WTC11 (cell line): ENCODE measurements around the gene OR10H3. TPM values are rescaled to one million over a fixed set of nuclear protein-coding genes. Genes with fewer than 3 reads are reported as not detected.

Experiments
- ATAC-seq: fragments of 200-7000 bp; cut with Tn5 transposase; 2 replicates; pipeline ENCODE4 v1.10.0; 2021; ENCODE audit warnings: mild to moderate bottlenecking, moderate library complexity
- CTCF ChIA-PET: fragments of 300-600 bp; sonication (Branson Sonifier 250); formaldehyde crosslinking; loops from one replicate; lab custom pipeline; 2021; ENCODE audit warnings: antibody characterized with exemption; lab: Charles Lee
- POLR2A ChIA-PET: fragments of 350-600 bp; sonication (Branson Sonifier 250); formaldehyde crosslinking; loops from one replicate; lab custom pipeline; 2021; ENCODE audit warnings: antibody characterized with exemption; lab: Charles Lee
- DNase-seq: peaks from one replicate; pipeline ENCODE4 v3.0.0; 2021; ENCODE audit warnings: low spot score
- H3K27ac Mint-ChIP-seq: 2 replicates; pipeline ENCODE4 v1.8.0; 2021; ENCODE audit warnings: mixed read lengths
- H3K27me3 Mint-ChIP-seq: 2 replicates; pipeline ENCODE4 v1.8.0; 2021; ENCODE audit warnings: low read depth, mild to moderate bottlenecking, moderate library complexity, mixed read lengths
- H3K36me3 Mint-ChIP-seq: 2 replicates; pipeline ENCODE4 v1.8.0; 2021; ENCODE audit warnings: mixed read lengths
- H3K4me1 Mint-ChIP-seq: 2 replicates; pipeline ENCODE4 v1.8.0; 2022; ENCODE audit warnings: mixed read lengths
- H3K4me3 Mint-ChIP-seq: 2 replicates; pipeline ENCODE4 v1.8.0; 2021; ENCODE audit warnings: mild to moderate bottlenecking, moderate library complexity, mixed read lengths
- H3K9me3 Mint-ChIP-seq: 2 replicates; pipeline ENCODE4 v1.8.0; 2021; ENCODE audit warnings: mixed read lengths
- CDX4 ChIP-seq: fragments of 250-450 bp; sonication (Bioruptor Pico); IDR thresholded peaks from 2 replicates; pipeline ENCODE4 v1.9.0; 2021; ENCODE audit warnings: moderate library complexity, mild to moderate bottlenecking, inconsistent platforms, borderline replicate concordance
- CREB1 ChIP-seq: sonication (generic); formaldehyde crosslinking; IDR thresholded peaks from 2 replicates; pipeline ENCODE4 v1.8.0; 2023; ENCODE audit warnings: mild to moderate bottlenecking, missing genetic modification reagents
- CREM ChIP-seq: sonication (generic); formaldehyde crosslinking; IDR thresholded peaks from 2 replicates; pipeline ENCODE4 v1.8.1; 2022; ENCODE audit warnings: mild to moderate bottlenecking, missing genetic modification reagents, moderate library complexity
- E2F1 ChIP-seq: sonication (generic); formaldehyde crosslinking; IDR thresholded peaks from 2 replicates; pipeline ENCODE4 v1.8.0; 2022; ENCODE audit warnings: mild to moderate bottlenecking, missing genetic modification reagents
- E2F4 ChIP-seq: sonication (generic); formaldehyde crosslinking; IDR thresholded peaks from 2 replicates; pipeline ENCODE4 v1.8.1; 2022; ENCODE audit warnings: low read depth, mild to moderate bottlenecking, moderate library complexity, missing genetic modification reagents, borderline replicate concordance
- EMX1 ChIP-seq: fragments of 250-450 bp; sonication (Bioruptor Pico); IDR thresholded peaks from 2 replicates; pipeline ENCODE4 v1.8.0; 2021; ENCODE audit warnings: mild to moderate bottlenecking
- FOXJ3 ChIP-seq: sonication (generic); formaldehyde crosslinking; IDR thresholded peaks from 2 replicates; pipeline ENCODE4 v1.9.0; 2021; ENCODE audit warnings: missing genetic modification reagents, mild to moderate bottlenecking, borderline replicate concordance
- FOXK1 ChIP-seq: sonication (generic); formaldehyde crosslinking; IDR thresholded peaks from 2 replicates; pipeline ENCODE4 v1.8.0; 2022; ENCODE audit warnings: mild to moderate bottlenecking, moderate library complexity, missing genetic modification reagents
- IRF1 ChIP-seq: sonication (generic); formaldehyde crosslinking; IDR thresholded peaks from 2 replicates; pipeline ENCODE4 v1.8.0; 2023; ENCODE audit warnings: missing genetic modification reagents
- KAT7 ChIP-seq: sonication (generic); formaldehyde crosslinking; IDR thresholded peaks from 2 replicates; pipeline ENCODE4 v1.8.1; 2023; ENCODE audit warnings: missing genetic modification reagents, mild to moderate bottlenecking, borderline replicate concordance
- MYBL2 ChIP-seq: sonication (generic); formaldehyde crosslinking; IDR thresholded peaks from 2 replicates; pipeline ENCODE4 v1.8.1; 2023; ENCODE audit warnings: mild to moderate bottlenecking, moderate library complexity, missing genetic modification reagents
- NFE2L1 ChIP-seq: sonication (generic); formaldehyde crosslinking; IDR thresholded peaks from 2 replicates; pipeline ENCODE4 v1.8.1; 2023; ENCODE audit warnings: missing genetic modification reagents
- NR2C2 ChIP-seq: sonication (generic); formaldehyde crosslinking; IDR thresholded peaks from 2 replicates; pipeline ENCODE4 v1.8.0; 2022; ENCODE audit warnings: mild to moderate bottlenecking, missing genetic modification reagents
- NR3C1 ChIP-seq: sonication (generic); formaldehyde crosslinking; conservative IDR thresholded peaks from 2 replicates; pipeline ENCODE4 v1.8.1; 2023; ENCODE audit warnings: low read depth, mild to moderate bottlenecking, missing genetic modification reagents
- OVOL2 ChIP-seq: fragments of 250-450 bp; sonication (Bioruptor Pico); IDR thresholded peaks from 2 replicates; pipeline ENCODE4 v1.9.0; 2021; ENCODE audit warnings: mild to moderate bottlenecking, borderline replicate concordance
- RELA ChIP-seq: sonication (generic); formaldehyde crosslinking; IDR thresholded peaks from 2 replicates; pipeline ENCODE4 v1.8.1; 2022; ENCODE audit warnings: missing genetic modification reagents, mild to moderate bottlenecking, borderline replicate concordance
- SMAD3 ChIP-seq: sonication (generic); formaldehyde crosslinking; IDR thresholded peaks from 2 replicates; pipeline ENCODE4 v1.8.0; 2022; ENCODE audit warnings: missing genetic modification reagents, mild to moderate bottlenecking, borderline replicate concordance
- TEAD1 ChIP-seq: sonication (generic); formaldehyde crosslinking; IDR thresholded peaks from 2 replicates; pipeline ENCODE4 v1.8.0; 2022; ENCODE audit warnings: mild to moderate bottlenecking, missing genetic modification reagents
- TEAD4 ChIP-seq: sonication (generic); formaldehyde crosslinking; IDR thresholded peaks from 2 replicates; pipeline ENCODE4 v1.8.0; 2022; ENCODE audit warnings: mild to moderate bottlenecking, missing genetic modification reagents
- ZBTB43 ChIP-seq: sonication (generic); formaldehyde crosslinking; IDR thresholded peaks from 2 replicates; pipeline ENCODE4 v1.8.1; 2023; ENCODE audit warnings: mild to moderate bottlenecking, missing genetic modification reagents
- ZNF219 ChIP-seq: sonication (generic); formaldehyde crosslinking; IDR thresholded peaks from 2 replicates; pipeline ENCODE4 v1.8.0; 2023; ENCODE audit warnings: missing genetic modification reagents, mild to moderate bottlenecking, borderline replicate concordance
- ZNF396 ChIP-seq: fragments of 250-450 bp; sonication (Bioruptor Pico); IDR thresholded peaks from 2 replicates; pipeline ENCODE4 v1.8.0; 2021; ENCODE audit warnings: mild to moderate bottlenecking, moderate library complexity, borderline replicate concordance
- ZNF671 ChIP-seq: fragments of 250-450 bp; sonication (Bioruptor Pico); IDR thresholded peaks from 2 replicates; pipeline ENCODE4 v1.8.0; 2021; ENCODE audit warnings: mild to moderate bottlenecking
- ZSCAN18 ChIP-seq: fragments of 250-450 bp; sonication (Bioruptor Pico); IDR thresholded peaks from 2 replicates; pipeline ENCODE4 v2.1.2; 2022; ENCODE audit warnings: mild to moderate bottlenecking, moderate library complexity
- total RNA-seq: library from RNA; stranded (reverse); gene quantifications from 3 replicates; pipeline ENCODE4 v1.2.3, GENCODE V29; 2021

OR10H3 gene
- total RNA-seq, 1 experiment from 2014 or later = not detected

- Mint-ChIP-seq H3K36me3 (peaks cover 66% of the 10 kb centered on the region), H3K27me3 (peaks cover 12% of the 10 kb centered on the region; the same call in 1 of the 2 replicates), H3K4me3 (no peak overlapping the region), H3K4me1 (no peaks in the 10 kb centered on the region), H3K27ac (no peak overlapping the region), H3K9me3 (peaks cover 75% of the 10 kb centered on the region)
- DNase-seq (no peak), ATAC-seq (no peak)
- ChIA-PET POLR2A (no interaction called here), CTCF (no interaction called here)
- TF ChIP-seq SMAD3 (CRISPR knock-in tag) (no peak), FOXK1 (CRISPR knock-in tag) (no peak), RELA (CRISPR knock-in tag) (no peak), EMX1 (CRISPR knock-in tag) (no peak), CREB1 (no peak), TEAD1 (CRISPR knock-in tag) (no peak)
These were observed 37.5 kb downstream of the OR10H3 start for GRCh38 chr19:15775249-15775648.

- TF ChIP-seq ZNF671 (CRISPR knock-in tag) (no peak), CREB1 (no peak), ZNF219 (no peak), ZSCAN18 (CRISPR knock-in tag) (no peak), FOXJ3 (CRISPR knock-in tag) (no peak), NFE2L1 (no peak), ZNF396 (CRISPR knock-in tag) (no peak), E2F1 (no peak), KAT7 (CRISPR knock-in tag) (no peak)
These were observed 38.5 kb downstream of the OR10H3 start for GRCh38 chr19:15776264-15776663.

GRCh38 chr19:15776991-15777970, 39.5 kb downstream of the OR10H3 start:
- CTCF ChIA-PET = no interaction called here
- Mint-ChIP-seq H3K4me3 (no peak overlapping the region), H3K27me3 (peaks cover 18% of the 10 kb centered on the region; the same call in 1 of the 2 replicates), H3K27ac (no peak overlapping the region), H3K4me1 (no peaks in the 10 kb centered on the region), H3K36me3 (peaks cover 62% of the 10 kb centered on the region), H3K9me3 (peaks cover 69% of the 10 kb centered on the region)
- POLR2A ChIA-PET = no interaction called here
- DNase-seq (no peak), ATAC-seq (no peak)
- TF ChIP-seq TEAD4 (CRISPR knock-in tag) (no peak), MYBL2 (no peak), NR2C2 (CRISPR knock-in tag) (no peak), OVOL2 (no peak), E2F4 (CRISPR knock-in tag) (no peak), IRF1 (CRISPR knock-in tag) (no peak), CDX4 (no peak), NR3C1 (no peak), NFE2L1 (no peak), ZBTB43 (CRISPR knock-in tag) (no peak), CREB1 (no peak), CREM (CRISPR knock-in tag) (no peak)

More at GRCh38 chr19:15776264-15776663, 38.5 kb downstream of the OR10H3 start:
- peaks cover 14% of the 10 kb centered on the region; the same call in 1 of the 2 replicates for H3K27me3 Mint-ChIP-seq
- ATAC-seq = no peak
- H3K4me1 Mint-ChIP-seq = no peaks in the 10 kb centered on the region
- DNase-seq = no peak
- H3K4me3 Mint-ChIP-seq = no peak overlapping the region
- peaks cover 66% of the 10 kb centered on the region for H3K36me3 Mint-ChIP-seq
- ChIA-PET CTCF (no interaction called here), POLR2A (no interaction called here)
- peaks cover 72% of the 10 kb centered on the region for H3K9me3 Mint-ChIP-seq
- H3K27ac Mint-ChIP-seq = no peak overlapping the region
